Kidney (tissue), 14 donors: Measurements from ENCODE around the gene ZNF398. TPM values are rescaled to one million over a fixed set of nuclear protein-coding genes. Genes with fewer than 3 reads are reported as not detected.

ENCODE experiments used
- DNase-seq, 5 donors: peaks; one replicate each; pipeline ENCODE4 v3.0.0-alpha.2; 2013 to 2020
- FAIRE-seq: peaks from 2 replicates; lab custom pipeline; 2012; peaks lifted over from hg19 to GRCh38; lab: Jason Lieb, UNC
- H3K27ac ChIP-seq, 2 donors: one replicate each; pipeline ENCODE4 v1.7.0; 2013; ENCODE audit warnings: low read depth in 2 of 2, low read length in 2 of 2, inconsistent platforms in 1 of 2
- H3K27me3 ChIP-seq: one replicate; pipeline ENCODE4 v1.7.1; 2013; ENCODE audit warnings: low read length, inconsistent platforms; ENCODE audit not compliant: control insufficient read depth, insufficient read depth
- H3K36me3 ChIP-seq, 3 donors: one replicate each; pipeline versions ENCODE4 v1.7.0 to v1.7.1; 2013; ENCODE audit warnings: low read length in 3 of 3, control low read depth in 1 of 3, inconsistent platforms in 1 of 3; ENCODE audit not compliant: insufficient read depth in 3 of 3, control insufficient read depth in 2 of 3
- H3K4me1 ChIP-seq, 3 donors: one replicate each; pipeline versions ENCODE4 v1.7.0 to v1.7.1; 2013; ENCODE audit warnings: low read length in 3 of 3, inconsistent platforms in 1 of 3, low read depth in 1 of 3; ENCODE audit not compliant: control insufficient read depth in 2 of 3, insufficient read depth in 2 of 3
- H3K4me3 ChIP-seq, 3 donors: one replicate each; pipeline versions ENCODE4 v1.7.0 to v1.8.1; 2013; ENCODE audit warnings: low read length in 3 of 3, control low read depth in 1 of 3, inconsistent platforms in 1 of 3
- H3K9ac ChIP-seq, 3 donors: one replicate each; pipeline versions ENCODE4 v1.7.0 to v1.7.1; 2013; ENCODE audit warnings: low read length in 3 of 3, control low read depth in 1 of 3, inconsistent platforms in 1 of 3
- H3K9me3 ChIP-seq, 3 donors: one replicate each; pipeline versions ENCODE4 v1.7.0 to v1.7.1; 2013; ENCODE audit warnings: low read length in 3 of 3, control low read depth in 1 of 3, inconsistent platforms in 1 of 3; ENCODE audit not compliant: control insufficient read depth in 2 of 3, insufficient read depth in 1 of 3
- intact Hi-C: fragments of 100-400 bp; cut with DNase I; formaldehyde crosslinking; loops from one replicate; pipeline ENCODE4 v1.11.1; 2022
- polyA plus RNA-seq: library from polyadenylated mRNA; stranded (reverse); fragments of 350-450 nt; fragmentation: Illumina TruSeq; extraction: RNeasy Lipid Tissue Mini Kit (QIAGEN cat#74804); gene quantifications from one replicate; pipeline ENCODE4 v1.2.3, GENCODE V29; 2014; ENCODE audit warnings: low read depth, low replicate concordance; ENCODE audit not compliant: insufficient read depth
- total RNA-seq: library from RNA; stranded (reverse); fragmentation: NEBNext Ultra II Directional; extraction: Animal tissue kit (Norgen Biotek cat#: 25700); gene quantifications from one replicate; pipeline ENCODE4 v1.2.1, GENCODE V29; 2021
- TF ChIP-seq, protein P1 (sequence below): IDR thresholded peaks from 3 replicates; pipeline ENCODE4 v1.5.1; 2012; ENCODE audit warnings: mild to moderate bottlenecking, moderate library complexity, borderline replicate concordance; ENCODE audit not compliant: insufficient read depth; ENCODE audit errors: extremely low read depth
- donor health status: control.
- donor health status: control.
- donor health status: control.
- donor health status: control.
- donor health status: control.
- donor health status: DM: yes; HTN: yes; CAD: no.
- donor health status: Normal renal cell carcinoma (clear cell type).

The ZNF398 gene
- total and polyA plus RNA-seq, 2 donors from 2014 or later: 3.2 to 12.6 TPM

- no peak overlapping the region for H3K27ac ChIP-seq
- FAIRE-seq: no peak
- no peak overlapping the region for H3K4me3 ChIP-seq
- peaks cover 0 to 4% (median 0%) of the 10 kb centered on the region in 3 donors for H3K4me1 ChIP-seq
- no peaks in the 10 kb centered on the region for H3K36me3 ChIP-seq
- TF ChIP-seq, protein P1, sequence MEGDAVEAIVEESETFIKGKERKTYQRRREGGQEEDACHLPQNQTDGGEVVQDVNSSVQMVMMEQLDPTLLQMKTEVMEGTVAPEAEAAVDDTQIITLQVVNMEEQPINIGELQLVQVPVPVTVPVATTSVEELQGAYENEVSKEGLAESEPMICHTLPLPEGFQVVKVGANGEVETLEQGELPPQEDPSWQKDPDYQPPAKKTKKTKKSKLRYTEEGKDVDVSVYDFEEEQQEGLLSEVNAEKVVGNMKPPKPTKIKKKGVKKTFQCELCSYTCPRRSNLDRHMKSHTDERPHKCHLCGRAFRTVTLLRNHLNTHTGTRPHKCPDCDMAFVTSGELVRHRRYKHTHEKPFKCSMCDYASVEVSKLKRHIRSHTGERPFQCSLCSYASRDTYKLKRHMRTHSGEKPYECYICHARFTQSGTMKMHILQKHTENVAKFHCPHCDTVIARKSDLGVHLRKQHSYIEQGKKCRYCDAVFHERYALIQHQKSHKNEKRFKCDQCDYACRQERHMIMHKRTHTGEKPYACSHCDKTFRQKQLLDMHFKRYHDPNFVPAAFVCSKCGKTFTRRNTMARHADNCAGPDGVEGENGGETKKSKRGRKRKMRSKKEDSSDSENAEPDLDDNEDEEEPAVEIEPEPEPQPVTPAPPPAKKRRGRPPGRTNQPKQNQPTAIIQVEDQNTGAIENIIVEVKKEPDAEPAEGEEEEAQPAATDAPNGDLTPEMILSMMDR: no peak
- intact Hi-C loops: no loop called here
- DNase-seq: peak in 2 of 5 donors; percentile 59 to 65
- no peaks in the 10 kb centered on the region for H3K9me3 ChIP-seq
- no peaks in the 10 kb centered on the region for H3K27me3 ChIP-seq
- no peak overlapping the region for H3K9ac ChIP-seq
These were observed 2.0 kb upstream of the ZNF398 start for GRCh38 chr7:149145031-149145845.

- no peaks in the 10 kb centered on the region for H3K9me3 ChIP-seq
- FAIRE-seq (no peak), DNase-seq (peak; percentile 57 to 88 (median 73))
- H3K4me1 ChIP-seq: peaks cover 0 to 4% (median 0%) of the 10 kb centered on the region in 3 donors
- H3K27ac ChIP-seq: peak overlapping the region; percentile 74 to 91
- TF ChIP-seq, protein P1: no peak
- no peaks in the 10 kb centered on the region for H3K36me3 ChIP-seq
- H3K27me3 ChIP-seq: no peaks in the 10 kb centered on the region
- peak overlapping the region; percentile 70 to 96 (median 74) for H3K4me3 ChIP-seq
- H3K9ac ChIP-seq: peak overlapping the region; percentile 36 to 88 (median 85)
- intact Hi-C loops: no loop called here
These were observed 750 bp downstream of the ZNF398 start for GRCh38 chr7:149147752-149148653.

DNA sequence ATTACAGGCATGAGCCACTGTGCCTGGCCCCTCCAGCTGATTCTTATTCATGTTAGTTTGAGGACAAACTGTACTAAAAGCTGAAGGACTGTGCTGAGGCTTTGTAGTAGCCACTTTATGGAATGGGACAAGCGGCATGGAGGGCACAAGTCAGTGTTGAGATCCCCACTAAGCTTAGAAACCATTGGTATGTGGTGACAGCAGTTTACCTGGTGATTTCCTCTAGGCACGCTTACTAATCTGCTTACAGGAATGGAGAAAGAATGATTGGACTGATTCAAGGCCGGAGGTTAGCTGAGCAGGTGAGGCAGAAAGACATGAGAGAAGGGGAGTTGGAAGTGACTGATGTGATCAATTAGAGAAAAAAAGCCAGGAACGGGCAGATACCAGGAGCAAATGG lies 3.7 kb downstream of the ZNF398 start:
- DNase-seq: no peak
- no peaks in the 10 kb centered on the region for H3K27me3 ChIP-seq
- no peak overlapping the region for H3K9ac ChIP-seq
- H3K4me1 ChIP-seq: peaks cover 0 to 4% (median 0%) of the 10 kb centered on the region in 3 donors
- H3K36me3 ChIP-seq: no peaks in the 10 kb centered on the region
- FAIRE-seq: no peak
- H3K4me3 ChIP-seq: no peak overlapping the region
- H3K9me3 ChIP-seq: no peaks in the 10 kb centered on the region
- no peak overlapping the region for H3K27ac ChIP-seq
- TF ChIP-seq, protein P1: no peak
- intact Hi-C loops: no loop called here
